ENCODE data around the gene P2RX3. TPM values are rescaled to one million over a fixed set of nuclear protein-coding genes. Genes with fewer than 3 reads are reported as not detected.
A peak's percentile ranks its signal among the peaks of the same experiment; 100 is the strongest.

Gene P2RX3
- total RNA-seq, 1 donor from 2014 or later = 0.48 TPM

- no peak for DNase-seq (ENCODE audit: low spot score)
- intact Hi-C loops (cut with DNase I) = no loop called here
Observed at GRCh38 chr11:57379732-57380131, 41.6 kb downstream of the P2RX3 start.

DNA sequence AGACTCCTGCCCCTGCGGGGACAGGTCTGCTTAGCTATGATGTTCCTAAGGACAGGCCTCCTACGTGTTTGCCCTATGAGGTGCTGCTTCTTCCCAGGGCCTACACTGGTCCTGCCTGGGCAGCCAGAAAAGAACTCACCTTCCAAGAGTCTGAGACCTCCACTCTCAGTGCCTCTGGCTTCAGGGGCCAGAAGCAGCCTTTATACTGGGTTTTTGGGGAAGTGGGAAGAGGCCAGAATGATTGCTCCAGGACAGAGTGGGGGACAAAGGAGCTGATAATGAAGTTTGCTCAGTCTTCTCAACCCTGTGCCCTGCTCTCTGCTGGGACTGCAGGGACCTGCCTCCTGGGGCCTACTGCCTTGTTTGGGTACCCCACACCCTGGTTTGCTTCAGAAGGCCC, 42.8 kb downstream of the P2RX3 start, which contains the start of gene PRG3:
TSS of gene PRG3 (minus strand) at position 176 of the 400 bp plus-strand sequence. CDS start 442 bp downstream, outside the sequence.
- intact Hi-C loops (cut with DNase I) = no loop called here

GRCh38 chr11:57386178-57386940, 48.2 kb downstream of the P2RX3 start:
- intact Hi-C loops (cut with DNase I) = no loop called here
- no peak for DNase-seq (ENCODE audit: low spot score)

More for the DNA sequence above, 42.8 kb downstream of the P2RX3 start, which contains the start of gene PRG3:
- no peak for DNase-seq (ENCODE audit: low spot score)

GRCh38 chr11:57387289-57388030, 49.3 kb downstream of the P2RX3 start:
- intact Hi-C loops (cut with DNase I) = no loop called here
- peak; percentile 62 for DNase-seq (ENCODE audit: low spot score)

DNA sequence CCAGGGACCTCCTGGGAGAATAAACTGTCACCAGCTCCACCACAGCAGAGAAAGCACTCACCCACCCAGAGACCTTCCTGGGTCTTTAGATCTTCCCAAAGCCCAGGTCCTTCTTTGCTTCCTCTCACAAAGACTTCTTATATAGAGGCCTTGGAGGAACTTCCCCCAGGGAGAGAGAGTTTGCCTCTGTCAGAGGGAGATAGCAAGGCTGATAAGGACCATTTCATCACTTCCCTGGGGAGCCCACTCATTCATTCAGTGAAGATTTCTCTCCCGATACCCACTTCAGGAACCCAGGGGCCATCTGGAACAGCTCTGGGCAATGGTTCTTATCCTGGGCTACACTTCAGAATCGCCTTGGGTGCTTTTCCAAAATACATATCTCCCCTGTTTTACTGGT, 52.4 kb downstream of the P2RX3 start, which contains the start of gene PRG2:
TSS of gene PRG2 (minus strand) at position 116 of the 400 bp plus-strand sequence. CDS start 706 bp downstream, outside the sequence.
- intact Hi-C loops (cut with DNase I) = no loop called here
- DNase-seq (ENCODE audit: low spot score) = peak; percentile 5

GRCh38 chr11:57391111-57391510, 53.0 kb downstream of the P2RX3 start:
- intact Hi-C loops (cut with DNase I) = no loop called here

DNA sequence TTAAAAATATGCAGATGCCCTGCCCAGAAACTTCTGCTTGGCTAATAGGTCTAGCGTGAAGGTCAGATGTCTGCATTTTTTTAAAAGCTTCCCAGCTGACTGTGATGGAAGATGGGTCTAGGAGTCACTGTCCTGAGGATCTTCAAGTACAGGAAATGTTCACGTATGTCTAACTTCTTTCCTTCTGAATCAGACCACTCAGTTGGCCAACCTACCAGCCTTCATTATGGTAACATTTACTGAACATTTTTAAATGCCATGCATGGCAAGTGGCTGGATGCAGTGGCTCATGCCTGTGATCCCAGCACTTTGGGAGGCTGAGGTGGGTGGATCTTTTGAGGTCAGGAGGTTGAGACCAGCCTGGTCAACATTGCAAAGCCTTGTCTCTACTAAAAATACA, 53.4 kb downstream of the P2RX3 start:
- DNase-seq (ENCODE audit: low spot score) = peak; percentile 38
- intact Hi-C loops (cut with DNase I) = no loop called here

More at GRCh38 chr11:57391111-57391510, 53.0 kb downstream of the P2RX3 start:
- no peak for DNase-seq (ENCODE audit: low spot score)

- intact Hi-C loops (cut with DNase I) = no loop called here
- peak; percentile 39 for DNase-seq (ENCODE audit: low spot score)
Observed at GRCh38 chr11:57392066-57392762, 54.1 kb downstream of the P2RX3 start.

DNA sequence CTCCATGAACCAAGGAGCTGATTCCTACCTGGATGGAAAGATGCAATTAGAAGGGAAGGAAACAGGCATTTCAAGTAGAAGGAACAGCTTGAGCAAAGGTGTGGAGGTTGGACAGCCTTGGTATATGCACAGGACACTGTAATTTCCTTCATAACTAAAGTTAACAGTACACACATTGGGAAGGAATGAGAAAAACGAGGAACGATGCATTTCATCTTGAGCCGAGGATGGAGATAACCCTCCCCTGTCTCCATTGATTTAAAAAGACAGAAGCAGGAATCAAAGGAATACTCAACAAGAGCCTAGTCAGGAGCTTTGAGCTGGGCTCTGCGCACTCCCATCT, 54.6 kb downstream of the P2RX3 start:
- peak; percentile 6 for DNase-seq (ENCODE audit: low spot score)
- intact Hi-C loops (cut with DNase I) = no loop called here

- intact Hi-C loops (cut with DNase I) = no loop called here
- peak; percentile 47 for DNase-seq (ENCODE audit: low spot score)
Observed at GRCh38 chr11:57394203-57394965, 56.2 kb downstream of the P2RX3 start.

DNA sequence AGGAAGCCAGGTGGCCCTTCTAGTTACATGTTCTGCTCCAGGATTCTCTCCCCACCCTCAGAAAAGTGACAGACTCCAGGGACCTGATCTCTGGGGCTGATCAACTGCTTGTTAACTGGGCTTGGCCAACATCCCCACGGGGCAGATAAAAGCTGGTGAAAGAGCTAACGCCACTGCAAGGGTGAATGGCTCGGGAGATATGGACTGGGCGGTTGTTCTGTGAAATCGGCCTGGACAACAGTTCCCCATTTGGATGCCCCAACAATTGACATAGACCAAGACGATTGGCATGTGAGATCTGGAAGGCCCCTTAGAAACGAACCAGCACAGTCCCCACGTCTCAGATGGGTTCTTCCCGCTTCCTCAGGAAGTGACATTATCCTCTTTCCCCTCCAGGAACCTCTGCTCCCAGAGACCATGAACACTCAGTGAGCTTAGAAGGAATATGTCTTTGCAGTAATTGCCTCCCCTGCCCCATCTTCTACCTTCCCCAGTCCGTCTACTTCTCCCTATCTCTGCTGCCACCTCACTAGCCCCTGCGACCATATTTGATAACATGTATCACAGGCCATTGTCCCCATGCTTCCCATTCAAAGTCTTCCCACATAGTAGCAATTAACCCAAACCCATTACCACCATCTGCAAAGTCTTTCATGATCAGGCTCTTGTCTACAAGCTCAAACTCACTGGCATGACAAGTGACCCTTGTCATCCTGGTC, 57.9 kb downstream of the P2RX3 start:
- intact Hi-C loops (cut with DNase I) = no loop called here

GRCh38 chr11:57396744-57397143, 58.6 kb downstream of the P2RX3 start:
- DNase-seq (ENCODE audit: low spot score) = no peak
- intact Hi-C loops (cut with DNase I) = no loop called here

More for the DNA sequence above, 57.9 kb downstream of the P2RX3 start:
- DNase-seq (ENCODE audit: low spot score) = peak; percentile 41

DNA sequence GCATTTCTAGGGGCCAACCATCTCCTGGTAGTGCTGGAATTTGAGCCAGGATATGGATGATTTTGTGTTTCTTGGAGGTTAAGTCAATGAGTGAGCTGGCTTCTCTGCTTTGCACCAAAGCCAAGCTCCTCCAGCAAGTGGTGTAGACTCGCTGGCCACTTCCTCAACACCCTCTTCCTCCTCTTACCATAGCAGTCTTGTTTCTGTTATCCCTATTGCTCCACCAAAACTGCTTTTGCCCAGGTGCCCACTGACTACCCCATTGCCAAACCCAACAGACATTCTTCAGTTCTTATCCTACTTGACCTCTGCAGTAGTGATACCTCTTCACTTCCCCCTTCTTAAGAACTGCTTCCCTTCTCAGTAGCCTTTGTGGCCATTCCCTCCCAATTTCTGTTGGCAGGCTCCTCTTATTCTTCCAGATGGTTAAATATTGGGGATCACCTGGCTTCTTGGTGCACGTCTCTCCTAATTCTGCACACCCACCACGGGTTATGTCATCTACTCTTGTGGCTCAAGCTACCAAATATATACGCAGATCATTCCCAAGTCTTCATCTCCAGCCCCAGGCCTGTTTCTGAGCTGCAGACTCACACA, 59.3 kb downstream of the P2RX3 start:
- intact Hi-C loops (cut with DNase I) = no loop called here
- peak; percentile 35 for DNase-seq (ENCODE audit: low spot score)

- DNase-seq (ENCODE audit: low spot score) = no peak
- intact Hi-C loops (cut with DNase I) = no loop called here
Observed at GRCh38 chr11:57399221-57399620, 61.1 kb downstream of the P2RX3 start.

GRCh38 chr11:57399972-57400578, 61.9 kb downstream of the P2RX3 start:
- intact Hi-C loops (cut with DNase I) = no loop called here
- DNase-seq (ENCODE audit: low spot score) = no peak

GRCh38 chr11:57402188-57403002, 64.2 kb downstream of the P2RX3 start:
- intact Hi-C loops (cut with DNase I) = no loop called here
- DNase-seq (ENCODE audit: low spot score) = peak; percentile 53
